Keratinocyte (primary cell): ENCODE results near the gene MLIP. TPM values are rescaled to one million over a fixed set of nuclear protein-coding genes. Genes with fewer than 3 reads are reported as not detected.
"Not testable (repeated sequence)": the region's sequence is repeated elsewhere in the genome, so short reads cannot be mapped to it uniquely, and the experiment has no call there.

Experiments used
- DNase-seq: peaks from one replicate; pipeline ENCODE4 v3.0.0-alpha.2; 2011; ENCODE audit warnings: low read depth, missing footprints, low spot score
- FAIRE-seq: peaks from 2 replicates; lab custom pipeline; 2011; peaks lifted over from hg19 to GRCh38; lab: Jason Lieb, UNC
- H2AFZ ChIP-seq: 2 replicates; pipeline ENCODE4 v1.6.0; 2012; ENCODE audit warnings: low read length, control low read depth, inconsistent platforms; ENCODE audit not compliant: control insufficient read depth
- H3K27ac ChIP-seq: 2 replicates; pipeline ENCODE4 v1.5.1; 2011; ENCODE audit warnings: low read length; ENCODE audit not compliant: control insufficient read depth, insufficient read depth
- H3K27me3 ChIP-seq: 3 replicates; pipeline ENCODE4 v1.6.0; 2011; ENCODE audit warnings: low read length; ENCODE audit not compliant: control insufficient read depth, insufficient read depth; ENCODE audit errors: extremely low read depth
- H3K36me3 ChIP-seq, 2 experiments: 2 replicates in 1 of 2; 3 replicates in 1 of 2; pipeline ENCODE4 v1.5.1; 2011; ENCODE audit warnings: low read length in 2 of 2, mild to moderate bottlenecking in 1 of 2; ENCODE audit not compliant: control insufficient read depth in 2 of 2, insufficient read depth in 2 of 2; ENCODE audit errors: extremely low read depth in 1 of 2
- H3K4me1 ChIP-seq: 3 replicates; pipeline ENCODE4 v1.5.1; 2011; ENCODE audit warnings: low read length; ENCODE audit not compliant: control insufficient read depth, insufficient read depth; ENCODE audit errors: extremely low read depth
- H3K4me2 ChIP-seq: 3 replicates; pipeline ENCODE4 v1.6.0; 2011; ENCODE audit warnings: low read depth, low read length; ENCODE audit not compliant: control insufficient read depth, insufficient read depth; ENCODE audit errors: extremely low read depth
- H3K4me3 ChIP-seq, 3 experiments: fragments of 200-600 bp in 1 of 3; sonication (generic) in 1 of 3; 2 replicates in 2 of 3; 3 replicates in 1 of 3; pipeline ENCODE4 v1.5.1; 2011 to 2016; ENCODE audit warnings: low read length in 3 of 3, mild to moderate bottlenecking in 3 of 3, control low read depth in 2 of 3, inconsistent platforms in 1 of 3, low read depth in 1 of 3, mixed read lengths in 1 of 3, mixed run types in 1 of 3, moderate library complexity in 1 of 3; ENCODE audit not compliant: control insufficient read depth in 2 of 3, insufficient read depth in 2 of 3; ENCODE audit errors: extremely low read depth in 1 of 3
- H3K79me2 ChIP-seq: 2 replicates; pipeline ENCODE4 v1.6.0; 2012; ENCODE audit warnings: low read length; ENCODE audit not compliant: control insufficient read depth, insufficient read depth
- H3K9ac ChIP-seq: 3 replicates; pipeline ENCODE4 v1.6.0; 2011; ENCODE audit warnings: low read length; ENCODE audit not compliant: control insufficient read depth, insufficient read depth; ENCODE audit errors: extremely low read depth
- H3K9me1 ChIP-seq: 3 replicates; pipeline ENCODE4 v1.6.0; 2011; ENCODE audit warnings: low read length; ENCODE audit not compliant: control insufficient read depth, insufficient read depth; ENCODE audit errors: extremely low read depth
- H3K9me3 ChIP-seq: 2 replicates; pipeline ENCODE4 v1.5.1; 2012; ENCODE audit warnings: low read depth, low read length; ENCODE audit not compliant: control insufficient read depth
- H4K20me1 ChIP-seq: 3 replicates; pipeline ENCODE4 v1.6.0; 2011; ENCODE audit warnings: low read length; ENCODE audit not compliant: control insufficient read depth, insufficient read depth; ENCODE audit errors: extremely low read depth
- EZH2 ChIP-seq: IDR thresholded peaks from one replicate; pipeline ENCODE4 v1.6.1; 2012; ENCODE audit warnings: inconsistent platforms, mild to moderate bottlenecking, low read length, moderate library complexity
- dilution Hi-C: fragments of 300-500 bp; cut with MboI; formaldehyde crosslinking; loops from one replicate; pipeline ENCODE4 v1.7.0; 2020; ENCODE audit warnings: low sequenced_read_pairs; ENCODE audit not compliant: extremely low pct_ligation_motif_present
- polyA plus RNA-seq, 5 experiments: library from polyadenylated mRNA; depleted of rRNA in 3 of 5; stranded (reverse) in 3 of 5; stranded (forward) in 1 of 5; unstranded in 1 of 5; fragments of >200 nt; gene quantifications; 1 replicate in 1 of 5; 2 replicates in 3 of 5; 3 replicates in 1 of 5; pipeline versions ENCODE4 v1.2.1 to v1.2.3, GENCODE V29; 2011 to 2012; ENCODE audit warnings: missing spikeins in 2 of 5, low read depth in 1 of 5, low replicate concordance in 1 of 5
- TF ChIP-seq, protein P1 (sequence below), 3 experiments: IDR thresholded peaks in 1 of 3; conservative IDR thresholded peaks in 1 of 3; optimal IDR thresholded peaks in 1 of 3; 2 replicates in 2 of 3; 3 replicates in 1 of 3; pipeline versions ENCODE3 to v1.5.1; 2011; ENCODE audit warnings: low read length in 3 of 3, mild to moderate bottlenecking in 3 of 3, moderate library complexity in 2 of 3, control low read depth in 1 of 3, inconsistent platforms in 1 of 3; ENCODE audit not compliant: insufficient read depth in 2 of 3; ENCODE audit errors: extremely low read depth in 1 of 3

Gene MLIP
- polyA plus RNA-seq, 1 donor (not counting 4 experiments of a cell fraction or from before 2014, with no cell fraction given), result 0.87 TPM

DNA sequence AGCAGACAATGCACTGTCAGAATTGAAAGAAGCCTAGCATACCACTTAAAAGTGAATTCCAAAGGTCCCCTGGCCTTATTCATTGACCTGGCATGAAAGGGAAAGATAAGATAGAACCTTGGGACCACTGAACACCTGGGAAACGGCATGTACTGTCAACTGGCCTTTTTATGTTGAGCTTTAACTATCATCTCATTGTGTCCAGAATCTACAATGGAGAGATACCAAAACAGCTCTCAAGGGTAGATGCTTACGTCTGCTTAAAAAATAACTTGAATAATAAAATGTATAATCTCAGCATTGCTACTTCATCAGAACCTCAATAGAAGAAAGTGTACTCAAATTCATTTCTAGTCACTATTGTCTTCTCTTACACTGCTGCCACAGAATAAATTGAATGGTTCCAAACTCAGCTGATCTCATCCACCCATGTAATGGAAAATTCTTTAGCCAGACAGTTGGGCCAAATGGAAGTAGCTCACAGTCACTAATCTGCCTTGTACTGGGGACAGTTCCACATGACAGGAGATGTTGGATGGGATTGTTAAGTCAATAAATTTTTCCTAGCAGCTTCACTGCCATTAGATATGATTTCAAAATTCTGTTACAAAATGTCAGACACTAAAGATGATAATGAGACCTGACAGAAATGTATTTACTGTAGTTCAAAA lies 93.8 kb downstream of the MLIP start:
- no peaks in the 10 kb centered on the region for H3K9me1 ChIP-seq
- DNase-seq (no peak), FAIRE-seq (no peak)
- no peaks in the 10 kb centered on the region for H3K36me3 ChIP-seq
- dilution Hi-C loops, result no loop called here
- TF ChIP-seq EZH2, result no peak
- TF ChIP-seq, protein P1, sequence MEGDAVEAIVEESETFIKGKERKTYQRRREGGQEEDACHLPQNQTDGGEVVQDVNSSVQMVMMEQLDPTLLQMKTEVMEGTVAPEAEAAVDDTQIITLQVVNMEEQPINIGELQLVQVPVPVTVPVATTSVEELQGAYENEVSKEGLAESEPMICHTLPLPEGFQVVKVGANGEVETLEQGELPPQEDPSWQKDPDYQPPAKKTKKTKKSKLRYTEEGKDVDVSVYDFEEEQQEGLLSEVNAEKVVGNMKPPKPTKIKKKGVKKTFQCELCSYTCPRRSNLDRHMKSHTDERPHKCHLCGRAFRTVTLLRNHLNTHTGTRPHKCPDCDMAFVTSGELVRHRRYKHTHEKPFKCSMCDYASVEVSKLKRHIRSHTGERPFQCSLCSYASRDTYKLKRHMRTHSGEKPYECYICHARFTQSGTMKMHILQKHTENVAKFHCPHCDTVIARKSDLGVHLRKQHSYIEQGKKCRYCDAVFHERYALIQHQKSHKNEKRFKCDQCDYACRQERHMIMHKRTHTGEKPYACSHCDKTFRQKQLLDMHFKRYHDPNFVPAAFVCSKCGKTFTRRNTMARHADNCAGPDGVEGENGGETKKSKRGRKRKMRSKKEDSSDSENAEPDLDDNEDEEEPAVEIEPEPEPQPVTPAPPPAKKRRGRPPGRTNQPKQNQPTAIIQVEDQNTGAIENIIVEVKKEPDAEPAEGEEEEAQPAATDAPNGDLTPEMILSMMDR (optimal IDR thresholded peaks at IDR 0.05 in 1 of 3, IDR thresholded peaks at IDR 0.05 in 1 of 3, conservative IDR thresholded peaks at IDR 0.05 in 1 of 3; ENCODE audit: extremely low read depth in 1 of 3, insufficient read depth in 2 of 3, low read length in 3 of 3), result no peak
- H3K4me1 ChIP-seq, result no peaks in the 10 kb centered on the region
- no peaks in the 10 kb centered on the region for H4K20me1 ChIP-seq
- no peak overlapping the region for H3K4me3 ChIP-seq
- no peak overlapping the region for H2AFZ ChIP-seq
- H3K9me3 ChIP-seq, result no peaks in the 10 kb centered on the region
- H3K4me2 ChIP-seq, result no peak overlapping the region
- H3K79me2 ChIP-seq, result no peaks in the 10 kb centered on the region
- no peak overlapping the region for H3K9ac ChIP-seq
- H3K27me3 ChIP-seq, result no peaks in the 10 kb centered on the region
- H3K27ac ChIP-seq, result no peak overlapping the region

DNA sequence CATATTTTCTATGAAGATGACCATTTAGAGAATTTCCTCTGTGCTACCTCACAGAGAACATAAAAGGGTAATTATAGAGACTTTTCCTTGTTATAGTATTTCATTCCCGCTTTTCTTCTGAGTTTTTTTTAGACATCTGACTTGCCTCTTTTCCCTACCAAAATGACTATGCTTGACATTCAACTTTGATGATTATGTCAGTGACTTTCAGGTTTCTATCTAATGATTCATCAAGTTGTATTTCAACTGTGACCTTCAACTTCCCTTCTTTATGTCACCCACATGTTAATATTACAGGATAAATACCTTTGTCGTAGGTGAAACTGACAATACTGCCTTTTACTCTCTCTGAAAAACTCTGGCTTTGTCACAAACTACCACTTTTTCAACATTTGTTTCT lies 95.3 kb downstream of the MLIP start:
- H3K9me1 ChIP-seq, result no peaks in the 10 kb centered on the region
- H3K27ac ChIP-seq, result no peak overlapping the region
- no peak overlapping the region for H3K4me3 ChIP-seq
- DNase-seq (no peak), FAIRE-seq (no peak)
- no peak overlapping the region for H3K9ac ChIP-seq
- H4K20me1 ChIP-seq, result no peaks in the 10 kb centered on the region
- H2AFZ ChIP-seq, result no peak overlapping the region
- no peak overlapping the region for H3K4me2 ChIP-seq
- no peaks in the 10 kb centered on the region for H3K9me3 ChIP-seq
- no peaks in the 10 kb centered on the region for H3K79me2 ChIP-seq
- H3K36me3 ChIP-seq, result no peaks in the 10 kb centered on the region
- TF ChIP-seq, protein P1 (optimal IDR thresholded peaks at IDR 0.05 in 1 of 3, IDR thresholded peaks at IDR 0.05 in 1 of 3, conservative IDR thresholded peaks at IDR 0.05 in 1 of 3; ENCODE audit: extremely low read depth in 1 of 3, insufficient read depth in 2 of 3, low read length in 3 of 3), result no peak
- TF ChIP-seq EZH2, result no peak
- H3K4me1 ChIP-seq, result no peaks in the 10 kb centered on the region
- dilution Hi-C loops, result no loop called here
- no peaks in the 10 kb centered on the region for H3K27me3 ChIP-seq

DNA sequence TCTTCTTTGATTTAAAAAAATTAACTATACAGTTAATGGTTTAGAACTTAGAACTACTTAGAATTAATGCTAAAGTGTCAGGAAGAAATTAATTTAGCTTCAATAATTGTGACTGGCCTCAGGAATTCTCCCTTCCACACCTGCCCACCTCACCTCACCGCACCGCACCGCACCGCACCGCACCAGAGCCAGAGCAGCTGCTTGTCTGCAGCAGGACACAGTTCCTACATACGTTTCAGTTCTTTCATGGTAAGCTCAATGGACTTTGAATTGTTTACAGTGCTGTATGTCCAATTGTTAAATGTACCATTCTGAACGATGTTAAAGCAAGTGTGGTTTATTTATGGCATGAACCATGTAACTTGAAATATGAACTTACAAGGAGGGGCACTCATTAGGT lies 98.7 kb downstream of the MLIP start:
- H3K4me3 ChIP-seq, dilution Hi-C loops, H3K9ac ChIP-seq, H4K20me1 ChIP-seq, H3K9me3 ChIP-seq, DNase-seq, H3K4me2 ChIP-seq, H3K79me2 ChIP-seq, H3K27me3 ChIP-seq, H2AFZ ChIP-seq, H3K4me1 ChIP-seq, H3K27ac ChIP-seq, H3K9me1 ChIP-seq, H3K36me3 ChIP-seq: not testable (repeated sequence)
- peak; percentile 79 for FAIRE-seq
